DND-41 (cell line): ENCODE data around the gene ANXA4.

Experiments used
- ATAC-seq: fragments of 200-7000 bp; cut with Tn5 transposase; 3 replicates; pipeline ENCODE4 v1.9.1; 2021; ENCODE audit warnings: low read depth; ENCODE audit not compliant: insufficient read depth
- DNase-seq: peaks from one replicate; pipeline ENCODE4 v3.0.0-alpha.2; 2020
- H2AFZ ChIP-seq: 2 replicates; pipeline ENCODE4 v1.6.0; 2012; ENCODE audit warnings: low read depth, low read length
- H3K27ac ChIP-seq: 2 replicates; pipeline ENCODE4 v1.5.1; 2012; ENCODE audit warnings: low read length, inconsistent platforms
- H3K27me3 ChIP-seq: fragments of 200-600 bp; sonication (generic); 2 replicates; pipeline ENCODE4 v1.6.0; 2012; ENCODE audit warnings: low read length, mild to moderate bottlenecking, inconsistent platforms; ENCODE audit not compliant: insufficient read depth, poor library complexity
- H3K36me3 ChIP-seq: 2 replicates; pipeline ENCODE4 v1.5.1; 2012; ENCODE audit warnings: low read length, inconsistent platforms; ENCODE audit not compliant: insufficient read depth
- H3K4me1 ChIP-seq: 2 replicates; pipeline ENCODE4 v1.5.1; 2012; ENCODE audit warnings: mild to moderate bottlenecking, low read length; ENCODE audit not compliant: insufficient read depth
- H3K4me2 ChIP-seq: 2 replicates; pipeline ENCODE4 v1.6.0; 2012; ENCODE audit warnings: mild to moderate bottlenecking, moderate library complexity, low read length, inconsistent platforms; ENCODE audit not compliant: insufficient read depth
- H3K4me3 ChIP-seq, 2 experiments: fragments of 200-600 bp in 1 of 2; shearing (Covaris generic) in 1 of 2; 2 replicates each; pipeline ENCODE4 v1.5.1; 2012 to 2016; ENCODE audit warnings: inconsistent platforms in 2 of 2, low read length in 2 of 2, mild to moderate bottlenecking in 2 of 2, low read depth in 1 of 2, moderate library complexity in 1 of 2
- H3K79me2 ChIP-seq: 2 replicates; pipeline ENCODE4 v1.6.0; 2012; ENCODE audit warnings: low read length, inconsistent platforms; ENCODE audit not compliant: insufficient read depth
- H3K9ac ChIP-seq: 2 replicates; pipeline ENCODE4 v1.6.0; 2012; ENCODE audit warnings: low read depth, mild to moderate bottlenecking, inconsistent platforms, low read length, moderate library complexity
- H3K9me3 ChIP-seq: 2 replicates; pipeline ENCODE4 v1.5.1; 2012; ENCODE audit warnings: low read length, moderate library complexity, mild to moderate bottlenecking, inconsistent platforms; ENCODE audit not compliant: insufficient read depth, severe bottlenecking
- H4K20me1 ChIP-seq: 2 replicates; pipeline ENCODE4 v1.6.0; 2012; ENCODE audit warnings: low read length; ENCODE audit not compliant: insufficient read depth
- CTCF ChIP-seq: IDR thresholded peaks from 2 replicates; pipeline ENCODE4 v1.5.1; 2012; ENCODE audit warnings: borderline replicate concordance, low read length, moderate library complexity, mild to moderate bottlenecking; ENCODE audit not compliant: poor library complexity, severe bottlenecking; ENCODE audit errors: extremely low read depth
- EZH2 ChIP-seq: IDR thresholded peaks from 3 replicates; pipeline ENCODE4 v1.6.1; 2012; ENCODE audit warnings: borderline replicate concordance, low read depth, mild to moderate bottlenecking, moderate library complexity, low read length, inconsistent platforms; ENCODE audit not compliant: severe bottlenecking

The ANXA4 gene

GRCh38 chr2:69774984-69775982 lies 33.3 kb downstream of the ANXA4 start:
- Histone ChIP-seq H3K27ac (no peak overlapping the region), H4K20me1 (no peaks in the 10 kb centered on the region), H3K9me3 (peaks cover 11% of the 10 kb centered on the region), H3K9ac (no peak overlapping the region), H3K4me1 (no peaks in the 10 kb centered on the region), H3K4me2 (no peak overlapping the region), H3K79me2 (no peaks in the 10 kb centered on the region), H3K36me3 (no peaks in the 10 kb centered on the region), H3K4me3 (no peak overlapping the region), H2AFZ (no peak overlapping the region), H3K27me3 (no peaks in the 10 kb centered on the region)
- peak; percentile 84 for ATAC-seq
- DNase-seq: peak; percentile 17
- TF ChIP-seq CTCF (no peak), EZH2 (no peak)

GRCh38 chr2:69776886-69777785 lies 35.2 kb downstream of the ANXA4 start:
- TF ChIP-seq CTCF (no peak), EZH2 (no peak)
- Histone ChIP-seq H4K20me1 (no peaks in the 10 kb centered on the region), H3K9ac (no peak overlapping the region), H3K4me1 (no peaks in the 10 kb centered on the region), H3K79me2 (no peaks in the 10 kb centered on the region), H2AFZ (no peak overlapping the region), H3K4me3 (no peak overlapping the region), H3K4me2 (no peak overlapping the region), H3K36me3 (no peaks in the 10 kb centered on the region), H3K9me3 (peaks cover 11% of the 10 kb centered on the region), H3K27ac (no peak overlapping the region), H3K27me3 (no peaks in the 10 kb centered on the region)
- no peak for ATAC-seq
- no peak for DNase-seq

DNA sequence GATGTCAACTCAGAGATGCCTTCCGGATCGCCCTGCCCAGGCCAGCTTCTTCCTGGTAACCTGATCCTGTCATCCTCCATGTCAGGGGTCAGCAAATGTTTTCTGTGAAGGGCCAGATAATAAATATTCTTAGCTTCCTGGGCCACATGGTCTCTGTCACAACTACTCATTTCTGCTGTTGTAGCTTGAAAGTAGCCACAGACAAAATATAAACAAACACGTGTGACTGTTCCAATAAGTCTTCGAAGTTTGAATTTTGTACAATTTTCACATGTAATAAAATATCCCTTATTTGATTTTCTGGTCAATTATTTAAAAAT lies 35.8 kb downstream of the ANXA4 start:
- Histone ChIP-seq H3K27ac (no peak overlapping the region), H3K9me3 (peaks cover 11% of the 10 kb centered on the region), H3K79me2 (no peaks in the 10 kb centered on the region), H3K4me3 (no peak overlapping the region), H3K4me1 (no peaks in the 10 kb centered on the region), H3K36me3 (no peaks in the 10 kb centered on the region), H2AFZ (no peak overlapping the region), H3K9ac (no peak overlapping the region), H3K4me2 (no peak overlapping the region), H4K20me1 (no peaks in the 10 kb centered on the region), H3K27me3 (no peaks in the 10 kb centered on the region)
- DNase-seq (no peak), ATAC-seq (no peak)
- TF ChIP-seq CTCF (no peak), EZH2 (no peak)
